Adipose tissue (tissue), 3 donors: ENCODE data around the gene ITPKB. TPM values are rescaled to one million over a fixed set of nuclear protein-coding genes. Genes with fewer than 3 reads are reported as not detected.

Experiments used
- H3K27ac ChIP-seq: one replicate; pipeline ENCODE4 v1.5.1; 2013; ENCODE audit warnings: low read depth, low read length
- WGBS, 3 donors: extraction: QIAGEN DNeasy Blood & Tissue Kit; methylation state at CpG; one replicate each; pipeline ENCODE4 v1.1.7; 2013; 5-methylcytosine and 5-hydroxymethylcytosine counted together
- polyA plus RNA-seq, 3 donors: library from polyadenylated mRNA; stranded (reverse); fragments of 200-250 nt; gene quantifications; one replicate each; pipeline ENCODE4 v1.2.3, GENCODE V29; 2013
- donor health status: healthy with polysubstance abuse.
- donor health status: Bipolar disorder and iron deficiency.
- donor health status: healthy.

The ITPKB gene
- polyA plus RNA-seq, 3 donors: 5.3 to 18.6 (median 17.0) TPM

DNA sequence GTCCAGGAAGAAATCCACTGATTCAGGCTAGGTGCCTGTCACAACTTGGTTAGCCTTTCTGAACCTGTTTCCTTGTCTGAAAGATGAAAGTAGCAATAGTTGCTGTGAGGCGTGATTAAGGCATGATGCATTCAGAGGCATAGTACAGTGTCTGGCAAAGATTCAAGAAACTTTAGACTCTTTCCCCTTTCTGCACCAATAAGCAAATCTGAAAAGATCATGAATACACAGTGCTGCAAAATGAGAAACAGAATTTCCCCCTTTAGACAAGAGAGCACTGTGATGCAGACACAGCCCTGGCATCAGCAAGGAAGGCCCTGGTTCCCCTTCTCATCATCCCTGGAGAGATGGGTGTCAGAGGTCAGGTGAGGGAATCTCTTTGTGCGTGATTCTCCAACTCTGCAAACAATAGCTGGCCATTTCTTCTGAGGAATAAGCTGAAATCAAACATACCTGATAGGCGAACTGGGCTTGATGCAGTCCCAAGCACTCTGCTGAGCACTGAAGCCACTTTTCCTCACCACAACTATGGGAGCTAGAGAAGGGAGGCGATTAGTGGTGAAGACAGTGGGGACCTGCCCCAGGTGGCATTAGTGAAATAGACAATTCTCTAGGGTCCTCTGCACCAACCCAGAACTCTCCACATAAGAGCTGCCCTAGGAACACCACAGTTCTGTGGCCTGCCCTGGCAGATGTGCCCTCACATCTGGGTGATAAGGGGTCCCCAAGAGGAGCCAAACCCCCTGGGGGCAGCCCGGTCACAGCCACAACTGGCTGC is 41.7 kb downstream of the ITPKB start:
- no peak overlapping the region for H3K27ac ChIP-seq
- 73 to 76% (median 73%) methylated on average over 5 of the region's 5 CpGs for WGBS, 3 donors

DNA sequence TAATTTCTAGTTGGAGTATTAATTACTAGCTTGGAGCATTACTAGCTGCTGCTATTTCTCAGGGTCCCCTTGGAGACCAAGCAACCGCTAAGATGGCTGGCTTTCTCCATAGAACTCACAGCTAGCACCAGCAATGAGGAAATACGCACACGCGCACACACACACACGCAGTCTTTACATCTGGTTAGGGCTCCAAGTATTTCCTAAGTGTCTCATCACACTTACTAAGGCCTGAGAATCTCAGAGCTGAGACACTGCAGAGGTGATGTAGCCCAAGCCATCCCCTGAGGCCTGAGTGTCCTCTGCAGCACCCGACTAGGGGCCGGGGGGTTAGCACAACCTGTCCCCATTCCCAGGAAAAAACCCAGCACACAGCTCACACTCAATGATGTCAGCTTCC is 42.5 kb downstream of the ITPKB start:
- no peak overlapping the region for H3K27ac ChIP-seq

DNA sequence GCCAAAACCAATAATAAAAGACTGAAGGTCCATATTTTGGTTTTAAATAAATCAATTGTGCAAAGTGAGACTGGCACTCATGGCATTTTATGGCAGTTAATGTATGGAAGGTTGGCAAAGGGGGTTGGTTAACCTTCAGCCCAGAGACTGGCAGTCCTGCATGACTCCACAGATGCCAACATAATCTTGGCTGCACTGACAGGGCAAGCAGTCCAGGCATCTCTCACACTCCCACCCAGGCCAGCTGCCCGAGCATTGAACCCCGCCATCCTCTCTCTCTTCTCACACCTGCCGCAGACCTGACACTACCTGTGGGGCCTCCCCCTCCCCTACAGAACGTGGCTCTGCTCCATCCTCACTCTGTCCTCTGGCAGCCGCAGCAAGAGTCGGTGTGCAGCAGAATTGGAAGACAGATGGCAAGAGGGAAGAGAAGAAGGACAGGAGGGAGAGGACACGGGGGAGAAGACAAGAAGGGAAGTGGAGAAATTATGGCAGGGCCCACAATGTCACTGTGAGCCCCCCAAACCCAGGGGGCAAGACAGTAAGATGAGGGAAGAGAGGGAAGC is 43.7 kb downstream of the ITPKB start:
- 76 to 84% (median 77%) methylated on average over 7 of the region's 7 CpGs for WGBS, 3 donors
- H3K27ac ChIP-seq: no peak overlapping the region

More for the DNA sequence above, 42.5 kb downstream of the ITPKB start:
- WGBS, 3 donors: 90 to 94% (median 91%) methylated on average over 7 of the region's 7 CpGs

DNA sequence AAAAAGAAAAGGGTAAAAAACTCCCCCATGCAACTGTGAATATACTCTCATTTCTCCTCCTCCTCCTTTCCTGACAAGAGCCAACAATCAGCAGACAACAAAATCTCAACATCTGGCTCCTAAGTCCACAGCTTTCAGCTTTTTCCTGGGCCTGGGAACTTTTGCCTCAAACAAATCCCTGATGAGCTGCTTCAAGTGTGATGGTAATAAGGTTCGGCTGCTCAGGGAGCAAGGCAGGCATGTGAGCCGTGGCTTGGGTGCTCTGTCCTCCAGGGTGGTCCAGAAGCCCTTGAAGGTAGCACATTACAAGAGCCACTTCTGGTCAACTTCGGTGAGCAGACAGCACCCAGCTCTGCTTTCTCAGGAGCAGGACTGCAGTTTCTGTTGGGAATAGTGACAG is 46.3 kb downstream of the ITPKB start:
- no peak overlapping the region for H3K27ac ChIP-seq
- WGBS, 3 donors: 62 to 84% (median 69%) methylated on average over 3 of the region's 3 CpGs

DNA sequence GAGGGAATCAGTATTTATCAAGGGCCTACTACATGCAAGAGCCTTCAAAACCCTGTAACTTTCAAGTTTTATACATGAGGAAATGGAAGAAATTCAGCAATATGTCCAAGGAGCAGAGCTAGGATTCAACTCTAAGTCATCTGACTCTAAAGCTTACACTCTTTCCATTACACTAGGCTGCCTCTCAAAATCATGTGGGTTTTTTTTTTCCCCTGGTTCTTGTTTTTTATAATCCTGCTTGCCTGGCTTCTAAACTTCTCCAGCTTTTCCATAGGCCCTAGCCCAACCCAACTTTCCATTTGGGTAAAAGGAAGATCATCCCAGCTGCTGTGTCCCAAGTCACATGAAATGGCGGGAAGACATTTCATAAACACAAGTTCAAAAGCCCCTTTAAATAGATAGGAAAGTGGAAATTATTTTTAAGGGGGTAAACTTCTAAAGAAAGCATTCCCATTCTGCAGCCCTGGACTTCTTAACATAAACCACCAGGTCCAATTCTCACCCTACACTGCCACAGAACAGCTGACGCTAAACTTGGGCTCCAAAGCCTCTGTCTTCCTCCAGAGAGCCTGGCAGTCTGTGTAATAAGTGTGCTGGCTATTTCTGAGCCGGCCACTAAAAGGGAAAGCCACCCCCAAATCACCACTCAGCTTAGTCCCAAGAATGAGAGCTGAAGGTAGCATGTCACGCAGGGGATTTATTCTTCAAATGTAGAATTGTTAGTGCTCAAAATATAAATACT is 46.9 kb downstream of the ITPKB start:
- H3K27ac ChIP-seq: no peak overlapping the region
- WGBS, 3 donors: 67 to 87% (median 78%) methylated on average over 4 of the region's 4 CpGs

DNA sequence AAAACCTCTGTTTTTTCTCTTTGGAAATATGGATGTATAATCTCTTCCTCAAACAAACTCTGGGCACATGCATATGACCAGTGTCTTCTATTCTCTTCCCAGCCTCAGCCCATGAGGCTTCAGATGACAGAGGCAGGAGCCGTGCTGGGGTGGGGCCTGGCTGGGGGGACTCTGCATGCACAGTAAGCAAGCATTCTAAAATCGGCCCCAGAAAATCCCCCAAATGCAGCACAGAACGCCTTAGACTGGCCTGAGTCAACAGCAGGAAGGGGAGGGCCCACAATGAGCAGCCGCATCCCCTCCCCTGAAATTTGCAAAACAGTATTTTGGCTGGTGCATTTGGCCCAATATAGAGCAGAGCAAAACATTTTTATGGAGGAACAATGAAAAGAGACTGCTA is 47.8 kb downstream of the ITPKB start:
- 20 to 65% (median 21%) methylated on average over 4 of the region's 4 CpGs for WGBS, 3 donors
- H3K27ac ChIP-seq: no peak overlapping the region

DNA sequence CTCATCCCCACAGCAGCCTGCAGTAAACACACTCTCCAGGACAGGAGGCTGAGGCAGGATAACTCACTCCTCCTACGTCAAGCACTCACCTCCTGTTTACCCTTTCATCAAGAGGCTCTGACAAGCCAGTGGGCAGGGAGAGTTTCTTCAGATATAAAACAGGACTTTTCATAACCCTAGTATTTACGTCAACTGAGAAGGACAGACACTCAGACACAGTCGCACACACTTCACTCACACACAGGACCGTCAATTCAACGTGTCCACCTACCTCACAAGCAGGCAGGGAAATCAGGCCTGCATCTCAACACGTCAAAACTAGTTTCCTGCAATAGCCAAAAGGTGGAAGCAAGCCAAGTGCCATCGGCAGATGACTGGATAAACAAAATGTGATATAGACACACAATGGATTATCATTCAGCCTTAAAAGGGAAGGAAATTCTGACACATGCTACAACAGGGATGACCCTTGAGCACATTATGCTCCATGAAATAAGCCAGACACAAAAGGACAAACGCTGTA is 48.6 kb downstream of the ITPKB start:
- WGBS, 3 donors: 48 to 73% (median 50%) methylated on average over 8 of the region's 8 CpGs
- H3K27ac ChIP-seq: no peak overlapping the region

DNA sequence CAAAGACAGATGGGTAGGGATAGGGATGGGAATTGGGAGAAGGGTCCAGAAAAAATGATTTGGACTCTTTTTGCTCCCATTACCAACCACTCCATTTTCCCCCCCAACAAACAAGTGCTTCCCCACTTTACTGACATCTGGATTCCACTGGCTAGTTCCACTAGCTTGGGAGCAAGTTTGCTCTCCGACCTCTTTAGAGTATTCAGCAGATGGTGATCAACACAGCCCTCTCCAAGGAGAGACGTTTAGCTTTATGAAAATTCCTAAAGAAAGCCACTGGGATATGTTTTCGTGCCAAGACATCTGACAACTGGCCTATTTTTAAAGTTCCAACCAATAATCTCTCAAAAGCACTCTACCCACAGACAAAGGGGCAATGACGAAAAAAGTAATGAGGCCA is 50.3 kb downstream of the ITPKB start:
- 55 to 68% (median 63%) methylated on average over 4 of the region's 4 CpGs for WGBS, 3 donors
- no peak overlapping the region for H3K27ac ChIP-seq

DNA sequence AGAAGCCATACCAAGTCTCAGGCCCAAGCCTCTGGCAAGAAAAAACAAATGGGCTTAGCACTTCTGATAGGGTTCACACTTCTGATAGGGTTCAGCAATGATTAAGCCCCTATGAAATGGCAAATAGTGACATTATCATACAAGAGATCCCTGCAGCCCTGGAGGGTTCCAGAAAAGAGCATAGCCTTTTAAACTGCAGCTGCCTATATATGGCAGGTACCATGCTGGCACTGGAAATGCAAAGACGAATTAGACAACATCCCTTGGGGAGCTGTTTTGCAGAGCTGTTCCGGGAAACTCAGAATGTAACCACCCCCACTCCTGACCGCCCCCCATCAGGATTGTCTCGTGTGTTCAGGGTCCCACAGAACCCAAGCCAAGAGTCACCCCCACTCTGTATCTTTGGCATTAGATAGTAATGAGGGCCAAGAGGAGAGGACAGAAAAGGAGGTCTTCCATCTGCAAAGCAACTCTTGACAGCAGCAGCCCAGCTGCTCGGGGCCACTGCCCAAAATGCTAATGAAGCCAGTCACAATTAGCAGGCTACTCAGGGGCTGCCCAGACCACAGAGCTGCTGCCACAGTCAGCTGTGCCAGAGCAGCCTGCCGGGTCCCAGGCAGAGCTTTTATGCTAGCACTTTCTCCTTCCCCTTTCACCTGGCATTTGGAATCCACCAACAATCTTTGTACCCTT is 50.9 kb downstream of the ITPKB start:
- WGBS, 3 donors: 54 to 73% (median 56%) methylated on average over 6 of the region's 6 CpGs
- H3K27ac ChIP-seq: no peak overlapping the region

DNA sequence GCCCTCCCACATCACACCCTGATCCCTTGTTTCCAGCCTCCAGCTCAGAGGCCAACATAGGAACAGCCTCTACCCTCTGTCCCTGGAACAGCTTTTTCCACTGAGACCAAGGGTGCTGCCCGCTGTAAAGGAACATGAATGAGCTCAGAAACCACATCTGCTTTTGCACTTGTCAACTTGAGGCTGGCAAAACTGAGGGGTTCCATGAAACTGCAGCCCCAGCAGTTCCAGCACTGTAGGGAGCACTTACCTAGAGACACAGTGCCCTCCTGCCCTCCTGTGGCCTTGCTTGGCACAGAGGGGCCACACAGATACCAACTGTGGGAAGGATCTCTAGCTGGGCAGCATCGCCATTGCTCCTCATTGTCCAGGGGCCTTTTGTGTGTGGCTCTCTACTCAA is 51.7 kb downstream of the ITPKB start:
- peak overlapping the region; percentile 52 for H3K27ac ChIP-seq
- 73 to 94% (median 79%) methylated on average over 2 of the region's 2 CpGs for WGBS, 3 donors

DNA sequence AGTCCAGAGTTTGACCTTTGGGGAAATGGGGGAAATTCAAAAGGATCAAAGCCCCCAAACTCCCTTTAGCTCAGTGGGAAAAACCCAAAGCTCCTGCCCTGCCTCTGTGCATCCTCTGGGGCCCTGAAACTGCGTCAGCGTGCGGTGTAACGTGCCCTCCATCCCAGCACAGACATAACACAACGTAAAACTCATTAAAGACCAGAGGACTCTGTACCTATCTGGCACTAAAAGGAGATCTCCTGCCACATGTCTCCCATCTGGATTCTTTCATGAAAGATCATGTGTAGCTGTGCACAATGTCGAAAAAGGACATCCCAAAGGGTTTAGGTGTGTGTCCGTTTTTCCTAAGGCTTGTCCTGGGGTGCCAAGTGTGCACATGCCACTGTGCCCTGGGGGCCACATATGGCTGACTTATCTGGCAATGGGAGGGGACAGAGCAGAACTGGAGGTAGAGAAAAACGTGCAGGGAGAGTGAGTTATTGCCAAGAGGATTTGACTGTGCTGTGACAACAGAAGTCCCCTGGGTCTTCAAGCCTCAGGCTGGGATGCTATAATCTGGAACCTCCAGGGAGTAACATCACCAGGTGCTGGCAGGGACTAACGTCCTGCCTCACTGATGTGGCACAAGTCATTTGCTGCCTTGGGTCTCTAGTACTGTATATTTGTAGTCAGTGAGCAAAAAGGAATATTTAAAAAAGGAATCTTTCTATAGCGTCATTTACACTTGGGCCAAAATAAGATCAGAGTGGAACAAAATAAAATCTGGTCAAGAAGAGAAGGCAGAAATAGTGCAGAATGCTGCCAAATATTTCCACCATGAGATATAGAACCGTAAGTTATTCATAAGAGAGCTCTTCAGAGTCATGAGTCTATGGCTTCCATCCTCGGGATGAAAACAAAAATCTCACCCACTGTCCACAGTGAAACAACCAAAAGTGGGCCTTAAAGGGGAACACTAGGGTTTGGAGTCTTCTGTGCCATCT is 52.3 kb downstream of the ITPKB start:
- WGBS, 3 donors: 63 to 76% (median 67%) methylated on average over 12 of the region's 12 CpGs
- H3K27ac ChIP-seq: peak overlapping the region; percentile 52

DNA sequence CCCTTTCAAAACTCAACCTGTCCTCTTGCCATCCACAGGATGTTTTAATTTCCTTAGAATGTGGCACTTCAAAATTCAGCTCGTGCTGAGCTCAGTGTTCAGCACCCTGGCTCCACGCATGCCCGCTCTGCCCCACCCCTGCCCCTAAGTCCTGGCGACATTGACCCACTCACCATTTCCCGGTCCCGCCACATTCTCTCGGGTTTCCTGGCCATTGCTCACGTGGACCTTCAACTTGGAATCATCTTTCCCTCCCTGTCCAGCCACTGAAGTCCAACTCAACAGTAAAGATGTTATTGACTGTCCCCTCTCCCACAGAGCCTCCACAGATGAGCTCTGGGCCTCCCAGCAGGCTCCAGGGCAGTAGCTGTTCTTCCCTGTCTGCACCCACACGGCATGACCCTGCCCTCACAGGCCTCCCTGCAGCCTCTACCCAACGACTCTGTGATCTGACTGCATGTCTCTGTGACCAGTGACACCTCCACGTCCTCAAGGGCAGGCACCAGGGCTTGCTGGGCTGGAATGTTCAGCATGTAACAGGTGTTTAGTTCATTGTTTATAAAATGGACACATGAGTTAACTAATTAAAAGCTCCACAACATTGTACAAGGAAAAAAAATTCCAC is 53.8 kb downstream of the ITPKB start:
- 76 to 82% (median 76%) methylated on average over 11 of the region's 11 CpGs for WGBS, 3 donors
- H3K27ac ChIP-seq: no peak overlapping the region

DNA sequence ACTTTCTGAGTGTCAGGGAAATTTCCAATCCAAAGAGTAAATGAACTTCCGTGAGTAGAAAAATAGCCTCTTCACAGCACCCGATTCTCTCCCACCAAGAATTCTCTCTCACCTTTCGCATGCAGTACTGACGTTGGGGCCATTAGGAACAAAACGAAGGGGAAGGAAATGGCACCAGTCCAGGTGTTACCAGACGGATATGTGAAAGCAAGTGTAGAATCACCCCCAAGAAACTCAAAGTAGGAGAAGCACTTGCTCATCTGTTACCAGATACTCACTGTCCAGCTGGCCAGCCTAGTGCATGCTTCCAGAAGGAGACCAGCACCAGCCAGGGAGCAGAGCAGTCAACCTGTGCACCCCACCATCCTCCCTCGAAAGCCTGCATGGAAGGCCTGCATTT is 55.1 kb downstream of the ITPKB start:
- no peak overlapping the region for H3K27ac ChIP-seq
- 59 to 83% (median 66%) methylated on average over 7 of the region's 7 CpGs for WGBS, 3 donors

DNA sequence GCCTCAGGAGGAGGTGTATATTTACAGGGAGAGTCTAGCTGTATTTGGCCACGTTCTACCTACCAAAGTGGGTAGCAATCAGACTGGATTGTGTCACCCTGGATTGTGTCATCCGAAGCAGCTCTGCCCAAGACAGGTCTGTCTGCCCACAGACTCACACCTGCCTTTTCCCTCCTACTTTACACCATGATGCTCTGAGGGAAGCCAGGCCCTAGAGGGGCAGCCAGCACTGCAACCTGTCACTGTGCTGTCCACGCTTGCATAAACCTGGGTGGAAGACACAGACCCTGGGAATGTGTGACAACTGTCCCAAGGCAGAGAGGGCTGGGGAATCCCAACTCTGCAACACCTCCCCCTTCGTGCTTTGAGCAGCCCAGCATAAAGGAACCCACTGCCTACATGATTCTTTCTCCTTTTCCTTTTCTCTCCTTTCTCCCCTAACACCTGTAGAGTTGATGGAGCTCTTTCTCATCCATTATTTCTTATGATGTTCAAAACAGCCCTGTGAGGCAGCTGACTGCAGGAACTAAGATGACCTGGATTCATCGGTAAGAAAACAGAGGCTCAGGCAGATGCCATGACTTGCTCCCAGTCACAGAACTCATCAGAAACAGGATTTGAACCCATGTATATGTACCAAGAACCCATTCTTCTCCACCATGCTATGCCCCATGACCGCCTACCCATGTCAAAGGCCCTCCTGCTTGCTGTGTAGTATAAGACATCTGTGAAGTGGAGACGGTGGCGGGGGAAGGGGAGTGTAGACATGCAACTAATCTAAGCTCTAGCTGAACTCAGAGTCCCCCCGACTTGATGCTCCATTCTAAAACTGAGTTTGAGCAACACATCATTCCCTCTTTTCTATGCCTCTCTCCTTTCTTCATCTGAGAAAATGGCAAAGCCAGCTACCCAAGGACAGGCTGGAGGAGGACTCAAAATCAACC is 55.9 kb downstream of the ITPKB start:
- 80 to 90% (median 85%) methylated on average over 9 of the region's 9 CpGs for WGBS, 3 donors
- H3K27ac ChIP-seq: no peak overlapping the region

DNA sequence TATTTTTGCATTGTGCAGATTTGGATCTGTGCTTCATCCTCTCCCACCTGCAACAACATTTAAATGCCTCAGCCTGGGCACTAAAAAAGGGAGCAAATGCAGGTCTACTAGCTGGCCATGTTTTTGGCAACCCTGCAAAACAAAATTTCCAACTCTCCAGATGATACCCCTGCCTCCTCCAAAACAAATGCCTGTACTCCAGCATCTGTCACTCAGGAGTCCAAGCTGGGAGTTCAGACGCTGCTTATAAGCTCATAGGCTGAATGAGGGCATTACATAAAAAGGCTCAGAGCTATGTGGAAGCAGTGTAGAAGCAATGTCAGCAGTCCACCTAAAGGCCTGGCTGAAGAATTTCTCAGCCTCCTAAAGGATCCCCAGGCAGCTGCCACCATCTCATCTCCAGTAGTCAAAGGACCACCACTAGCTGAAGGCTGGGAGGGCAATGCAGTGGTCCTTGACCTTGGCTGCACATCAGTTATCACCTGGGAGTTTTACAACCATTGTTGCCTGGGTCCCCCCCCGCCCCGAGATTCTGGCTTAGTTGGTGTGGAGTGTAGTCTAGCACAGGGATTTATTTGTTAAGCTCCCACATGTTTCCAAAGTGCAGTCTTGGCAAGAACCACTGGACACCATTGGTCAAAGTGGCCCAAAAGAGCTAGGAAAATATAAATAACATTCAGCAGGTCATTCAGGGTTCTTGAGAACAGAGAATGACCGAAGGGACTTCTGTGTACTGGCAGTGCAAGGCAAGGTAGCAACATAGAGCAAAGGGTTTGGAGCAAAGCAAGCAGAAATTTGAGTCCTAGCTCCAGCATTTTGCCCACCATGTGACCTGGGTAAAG is 57.2 kb downstream of the ITPKB start:
- H3K27ac ChIP-seq: no peak overlapping the region
- WGBS, 3 donors: 65 to 83% (median 73%) methylated on average over 4 of the region's 4 CpGs
